Lower leg skin (tissue), 3 donors: Measurements from ENCODE around the gene TKT.

Source experiments
- POLR2A ChIP-seq, 2 donors: fragments of 450-650 bp; IDR thresholded peaks; one replicate each; pipeline ENCODE4 v1.6.1; 2016 to 2017; ENCODE audit warnings: antibody characterized with exemption in 2 of 2, mild to moderate bottlenecking in 1 of 2, moderate library complexity in 1 of 2
- TF ChIP-seq, protein P1 (sequence below), 3 donors: fragments of 450-650 bp; IDR thresholded peaks; one replicate each; pipeline ENCODE4 v1.5.1; 2016; ENCODE audit warnings: antibody characterized with exemption in 3 of 3, mild to moderate bottlenecking in 3 of 3, moderate library complexity in 2 of 3

DNA sequence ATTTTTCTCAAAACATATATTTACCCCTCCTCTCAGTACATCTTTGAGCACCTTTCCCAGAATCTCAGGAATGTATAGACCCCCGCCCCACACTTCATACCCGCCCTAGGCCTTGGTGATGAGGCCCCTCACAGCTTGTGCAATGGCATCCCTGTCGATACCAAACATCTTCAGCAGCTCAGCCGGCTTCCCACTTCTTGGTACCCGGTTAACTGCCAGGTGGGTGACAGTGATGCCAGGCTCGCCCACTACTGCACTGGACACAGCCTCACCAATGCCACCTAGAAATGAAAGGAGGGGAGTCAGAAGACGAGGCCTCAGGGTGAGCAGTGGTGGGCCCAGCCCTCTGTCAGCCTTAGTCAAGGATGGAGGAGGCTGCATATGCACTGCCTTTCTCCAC, 30.2 kb downstream of the TKT start:
- TF ChIP-seq, protein P1, sequence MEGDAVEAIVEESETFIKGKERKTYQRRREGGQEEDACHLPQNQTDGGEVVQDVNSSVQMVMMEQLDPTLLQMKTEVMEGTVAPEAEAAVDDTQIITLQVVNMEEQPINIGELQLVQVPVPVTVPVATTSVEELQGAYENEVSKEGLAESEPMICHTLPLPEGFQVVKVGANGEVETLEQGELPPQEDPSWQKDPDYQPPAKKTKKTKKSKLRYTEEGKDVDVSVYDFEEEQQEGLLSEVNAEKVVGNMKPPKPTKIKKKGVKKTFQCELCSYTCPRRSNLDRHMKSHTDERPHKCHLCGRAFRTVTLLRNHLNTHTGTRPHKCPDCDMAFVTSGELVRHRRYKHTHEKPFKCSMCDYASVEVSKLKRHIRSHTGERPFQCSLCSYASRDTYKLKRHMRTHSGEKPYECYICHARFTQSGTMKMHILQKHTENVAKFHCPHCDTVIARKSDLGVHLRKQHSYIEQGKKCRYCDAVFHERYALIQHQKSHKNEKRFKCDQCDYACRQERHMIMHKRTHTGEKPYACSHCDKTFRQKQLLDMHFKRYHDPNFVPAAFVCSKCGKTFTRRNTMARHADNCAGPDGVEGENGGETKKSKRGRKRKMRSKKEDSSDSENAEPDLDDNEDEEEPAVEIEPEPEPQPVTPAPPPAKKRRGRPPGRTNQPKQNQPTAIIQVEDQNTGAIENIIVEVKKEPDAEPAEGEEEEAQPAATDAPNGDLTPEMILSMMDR (IDR thresholded peaks at IDR 0.05): no peak
- TF ChIP-seq POLR2A (IDR thresholded peaks at IDR 0.05): no peak
